Stimulated activated CD4-positive, alpha-beta T cell treated with anti-CD3 and anti-CD28 coated beads, Interleukin-15, amount 100 ng/mL, for 48 hours (primary cell): ENCODE measurements around the gene HOXD1.

Experiments
- DNase-seq, 2 donors: peaks; one replicate each; pipeline ENCODE4 v3.0.0-alpha.2; 2020; ENCODE audit warnings: low read depth in 2 of 2

The HOXD1 gene

DNA sequence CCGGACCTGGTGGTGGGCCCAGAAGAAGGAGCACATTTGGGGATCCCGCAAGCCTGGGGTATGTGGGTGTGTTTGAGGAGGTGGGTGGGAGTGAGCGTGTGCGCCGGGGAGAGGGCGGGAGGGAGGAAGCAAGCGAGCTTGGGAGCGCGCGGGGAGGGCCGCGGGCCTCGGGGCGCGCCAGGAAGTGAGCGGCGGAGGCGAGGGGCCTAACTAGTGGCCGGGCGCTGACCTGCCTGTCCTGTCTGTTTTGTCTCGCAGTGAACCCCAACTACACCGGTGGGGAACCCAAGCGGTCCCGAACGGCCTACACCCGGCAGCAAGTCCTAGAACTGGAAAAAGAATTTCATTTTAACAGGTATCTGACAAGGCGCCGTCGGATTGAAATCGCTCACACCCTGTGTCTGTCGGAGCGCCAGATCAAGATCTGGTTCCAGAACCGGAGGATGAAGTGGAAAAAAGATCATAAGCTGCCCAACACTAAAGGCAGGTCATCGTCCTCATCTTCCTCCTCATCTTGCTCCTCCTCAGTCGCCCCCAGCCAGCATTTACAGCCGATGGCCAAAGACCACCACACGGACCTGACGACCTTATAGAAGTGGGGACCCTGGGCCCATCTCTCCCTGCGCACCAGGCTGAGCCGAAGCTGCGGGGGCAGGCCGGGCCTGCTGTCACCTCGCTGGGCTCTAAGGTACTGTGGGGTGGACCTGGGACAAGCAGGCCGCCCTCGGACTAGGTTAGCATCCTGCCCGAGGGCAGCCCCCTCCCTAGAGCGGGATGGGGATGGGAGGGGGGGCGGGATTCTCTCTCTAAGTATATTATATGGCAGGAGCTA, 35.9 kb upstream of the HOXD1 start:
- DNase-seq, result no peak

GRCh38 chr2:176154576-176155252, 33.8 kb upstream of the HOXD1 start:
- no peak for DNase-seq

- no peak for DNase-seq
Measured at GRCh38 chr2:176155356-176156044, 33.0 kb upstream of the HOXD1 start.

DNA sequence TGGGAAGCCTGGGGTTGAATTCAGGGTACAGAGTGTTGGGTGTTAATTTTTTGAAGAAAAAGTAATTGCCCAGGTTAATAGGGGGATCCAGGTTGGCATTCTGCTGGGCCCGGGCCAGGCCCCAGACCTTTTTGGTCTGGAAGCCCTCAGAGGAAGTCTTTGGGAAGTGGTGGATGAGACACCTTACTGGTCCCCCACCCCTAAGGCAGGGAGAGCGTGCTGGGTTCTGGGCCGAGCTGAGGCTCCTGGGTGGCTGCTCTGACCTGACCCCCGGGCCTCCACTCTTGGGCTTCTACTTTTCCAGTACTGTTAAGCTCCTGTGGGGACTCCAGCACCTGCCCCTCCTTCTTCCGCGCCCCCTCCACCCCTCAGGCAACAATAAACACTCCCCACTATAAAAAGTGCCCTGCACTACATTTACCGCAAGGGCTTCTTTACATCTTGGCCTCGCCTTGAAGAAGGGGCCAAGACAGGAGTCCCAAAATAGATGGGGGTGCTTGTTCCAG, 32.1 kb upstream of the HOXD1 start:
- no peak for DNase-seq

DNA sequence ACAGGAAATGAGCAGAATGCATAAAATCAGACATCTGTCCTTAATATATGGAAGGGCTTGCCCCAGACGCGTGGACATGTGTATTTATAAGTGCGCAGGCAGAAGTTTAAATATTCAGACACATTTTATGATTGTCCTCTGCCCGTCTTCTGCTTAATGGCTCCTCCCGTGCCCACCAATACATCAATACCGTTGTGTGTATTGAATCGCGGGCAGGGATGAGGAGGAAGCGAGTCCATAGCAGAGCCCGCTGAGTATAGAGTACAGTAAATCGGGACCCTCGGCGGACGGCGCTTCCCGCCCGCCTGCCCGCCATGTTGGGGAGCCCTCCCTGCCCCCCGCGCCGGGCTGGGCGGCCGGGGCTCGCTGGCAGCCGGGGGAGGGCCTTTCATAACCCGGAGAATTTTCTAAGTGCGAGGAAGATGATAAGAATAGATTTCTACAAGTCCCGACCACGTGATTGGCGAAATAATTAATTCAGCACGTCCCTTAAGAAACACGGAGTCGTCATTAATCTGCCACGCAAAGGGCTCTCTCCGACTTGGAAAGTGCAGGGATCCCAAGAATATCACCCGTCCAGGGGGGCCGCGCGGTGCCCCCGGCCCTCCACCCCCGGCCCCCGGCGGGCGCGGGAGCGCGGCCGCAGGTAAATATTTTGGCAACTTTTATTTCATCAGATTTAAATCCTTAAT, 31.5 kb upstream of the HOXD1 start, which contains the start of gene HOXD3:
TSS of gene HOXD3 (plus strand) at position 501 of the 692 bp plus-strand sequence. CDS start 11,808 bp downstream, outside the sequence.
- no peak for DNase-seq

DNA sequence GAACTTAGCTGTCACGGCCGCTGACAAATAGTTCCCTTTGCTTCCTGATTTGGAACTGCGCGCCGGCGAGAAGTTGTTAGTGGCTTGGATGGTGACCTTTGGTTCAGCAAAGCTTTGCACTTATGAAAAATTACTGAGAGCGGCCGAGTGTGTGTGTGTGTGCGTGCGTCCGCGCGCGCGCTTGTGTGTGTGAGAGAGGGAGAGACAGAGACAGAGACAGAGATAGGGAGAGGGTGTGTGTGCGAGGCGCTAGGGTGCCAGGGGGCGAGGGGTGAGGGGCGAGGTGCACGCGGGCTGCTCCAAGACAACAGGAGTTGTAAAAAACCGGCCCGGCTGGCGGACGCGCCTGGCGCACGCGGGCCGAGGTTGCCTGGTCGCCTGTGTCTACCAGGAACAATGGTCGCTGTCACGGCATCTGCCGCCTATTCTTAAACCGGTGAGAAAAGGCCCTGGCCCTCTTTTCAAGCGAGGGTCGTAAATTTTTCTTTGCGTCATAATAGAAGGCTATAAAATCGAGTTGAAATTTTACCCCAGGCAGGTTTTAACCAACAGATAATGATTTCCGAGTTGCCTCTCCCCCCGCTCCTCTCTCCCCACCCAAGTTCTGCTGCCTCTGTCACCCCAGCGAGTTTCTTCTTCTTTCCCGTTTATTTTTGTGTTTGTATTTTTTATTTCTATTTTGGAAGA, 30.8 kb upstream of the HOXD1 start:
- no peak for DNase-seq

DNA sequence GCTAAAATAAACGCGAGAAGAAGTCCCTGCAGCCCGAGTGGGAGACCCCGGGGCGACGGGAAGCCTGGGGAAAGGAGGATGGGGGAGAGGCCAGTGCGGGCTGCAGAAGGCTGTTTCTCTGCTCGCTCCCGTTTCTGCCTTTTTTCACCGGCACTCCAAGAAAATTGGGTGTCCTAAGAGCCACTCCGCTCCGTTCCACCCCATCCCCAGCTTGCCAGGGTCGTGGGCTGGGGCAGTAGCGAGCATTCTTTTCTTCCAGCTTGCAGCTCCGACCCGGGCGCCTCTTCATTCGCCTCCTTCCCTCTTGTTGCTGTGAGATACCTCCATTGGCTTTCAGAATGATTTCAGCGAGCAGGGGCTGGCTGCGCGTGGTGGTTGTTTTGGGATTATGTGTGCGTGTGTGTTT, 30.3 kb upstream of the HOXD1 start:
- DNase-seq, result no peak

DNA sequence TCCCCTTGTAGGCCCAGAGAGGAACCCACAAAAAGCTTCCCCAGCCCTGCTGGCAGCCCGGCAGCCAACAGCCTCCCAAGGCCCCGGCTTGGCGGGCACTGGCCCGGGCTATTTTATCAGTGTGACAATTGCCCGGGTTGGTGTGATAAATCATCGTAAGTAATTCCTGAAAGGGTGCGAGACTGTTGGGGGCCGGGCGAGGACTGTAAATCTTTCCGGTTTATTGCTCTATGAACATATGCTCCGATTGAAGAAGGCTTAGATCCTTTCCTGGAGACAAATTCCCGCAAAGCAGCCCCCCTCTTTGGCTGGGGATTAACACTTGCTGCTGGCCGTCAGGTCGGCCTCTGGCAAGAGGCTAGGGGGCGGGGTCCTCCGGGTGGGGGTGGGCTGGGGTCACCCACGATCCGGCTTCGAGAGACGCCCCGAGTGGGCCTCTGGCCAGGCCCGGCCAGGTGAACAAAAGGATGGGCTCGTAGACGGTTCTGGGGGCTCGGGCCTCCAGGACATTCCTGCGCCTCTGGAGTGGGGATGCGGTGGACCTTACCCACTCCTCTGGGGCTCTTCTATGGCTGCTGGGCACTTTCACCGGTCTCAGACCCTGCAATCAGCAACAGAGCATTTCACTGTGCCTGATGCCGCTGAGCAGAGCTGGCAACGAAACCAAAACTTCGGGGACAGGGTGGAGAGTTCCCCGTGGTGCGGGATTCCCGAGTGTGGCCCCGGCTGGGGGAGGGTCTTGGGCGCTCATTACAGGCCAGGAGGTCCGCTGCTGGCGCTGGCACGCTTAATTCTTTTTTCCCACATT, 29.4 kb upstream of the HOXD1 start:
- DNase-seq, result no peak

DNA sequence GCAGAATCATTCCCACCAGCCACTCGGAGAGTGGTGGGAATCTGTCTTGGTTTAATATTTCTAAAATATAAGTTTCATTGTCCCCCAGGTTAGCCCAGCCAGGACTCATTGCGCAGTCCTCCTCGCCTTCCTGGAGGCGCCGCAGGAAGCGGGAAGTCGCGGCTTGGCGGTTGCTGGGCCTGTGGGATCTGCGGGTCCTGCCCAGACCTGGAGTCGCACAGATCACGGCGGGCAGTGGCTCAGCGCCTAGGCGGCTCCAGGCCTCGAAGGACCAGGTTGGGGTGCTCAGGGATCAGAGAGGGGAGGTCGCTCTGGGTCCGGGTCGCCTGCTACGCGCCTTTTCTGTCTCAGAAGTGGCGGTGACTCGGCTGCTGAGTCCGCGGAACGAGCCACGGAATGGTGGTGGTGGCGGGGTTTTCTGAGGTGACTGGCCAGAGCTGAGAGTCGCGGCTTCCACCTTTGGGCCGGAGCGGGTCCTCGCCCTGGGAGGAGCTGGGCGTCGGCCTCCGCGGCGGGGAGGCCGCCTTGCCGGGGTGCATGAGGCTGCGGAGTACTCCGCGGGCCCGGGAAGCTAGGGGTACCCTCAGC, 28.7 kb upstream of the HOXD1 start:
- no peak for DNase-seq

- no peak for DNase-seq
Measured at GRCh38 chr2:176160251-176160985, 28.1 kb upstream of the HOXD1 start.

- DNase-seq, result no peak
Measured at GRCh38 chr2:176160986-176161824, 27.3 kb upstream of the HOXD1 start.

GRCh38 chr2:176161825-176162626, 26.4 kb upstream of the HOXD1 start:
- DNase-seq, result no peak

GRCh38 chr2:176162911-176163671, 25.4 kb upstream of the HOXD1 start:
- DNase-seq, result no peak

GRCh38 chr2:176163672-176164056, 24.8 kb upstream of the HOXD1 start:
- no peak for DNase-seq

GRCh38 chr2:176164201-176164600, 24.3 kb upstream of the HOXD1 start:
- DNase-seq, result no peak

GRCh38 chr2:176164611-176165369, 23.7 kb upstream of the HOXD1 start:
- no peak for DNase-seq
